Measurements from ENCODE around the gene ZNF385D. TPM values are rescaled to one million over a fixed set of nuclear protein-coding genes. Genes with fewer than 3 reads are reported as not detected.

ZNF385D gene
- total RNA-seq, 4 donors from 2014 or later = 4.2 to 11.2 (median 6.9) TPM

- no peak for TF ChIP-seq CTCF (IDR thresholded peaks at IDR 0.05; ENCODE audit: low read depth)
Observed at GRCh38 chr3:21734746-21735145, 16.3 kb downstream of the ZNF385D start.

GRCh38 chr3:21729888-21730459 lies 21.0 kb downstream of the ZNF385D start:
- no peak for TF ChIP-seq CTCF (IDR thresholded peaks at IDR 0.05; ENCODE audit: low read depth)

DNA sequence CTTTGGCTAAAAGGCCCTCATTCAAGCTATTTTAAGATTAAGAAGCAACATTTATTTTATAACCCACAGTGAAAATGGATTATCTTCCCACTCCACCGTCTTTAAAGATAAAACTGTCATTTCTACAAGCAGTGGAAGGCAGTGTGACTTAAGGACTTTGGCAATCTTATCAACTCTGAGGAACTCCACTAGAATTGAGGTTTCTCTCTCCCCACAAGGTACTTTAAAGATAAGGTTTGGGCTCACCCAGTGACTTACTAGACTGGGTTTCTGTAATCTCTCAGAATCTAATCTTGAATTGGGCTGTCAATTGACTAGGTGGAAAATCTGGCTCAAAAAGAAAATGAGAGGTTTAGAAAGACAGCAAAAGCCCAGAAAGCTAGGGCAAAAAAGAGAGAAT lies 21.7 kb downstream of the ZNF385D start:
- TF ChIP-seq CTCF (IDR thresholded peaks at IDR 0.05; ENCODE audit: low read depth) = no peak

GRCh38 chr3:21722768-21723167 lies 28.2 kb downstream of the ZNF385D start:
- no peak for TF ChIP-seq CTCF (IDR thresholded peaks at IDR 0.05; ENCODE audit: low read depth)

DNA sequence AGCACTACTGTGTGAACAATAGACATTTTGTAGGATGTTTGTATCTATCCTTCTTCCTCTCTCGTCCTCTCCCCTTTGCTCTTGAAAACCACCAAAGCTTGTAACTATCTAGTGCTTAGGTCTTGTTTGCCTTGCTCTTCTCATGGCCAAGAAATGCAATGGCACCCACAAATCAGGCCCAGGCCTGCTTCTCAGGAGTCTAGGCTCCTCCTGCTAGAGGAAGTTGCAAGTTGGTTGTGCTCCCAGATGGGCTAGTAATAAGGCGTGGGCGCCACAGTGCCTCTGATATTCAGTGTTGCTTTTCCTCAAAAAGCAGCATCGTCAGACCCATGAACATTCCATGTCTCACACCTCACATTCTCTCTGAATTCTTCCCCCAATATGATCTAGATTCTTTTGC lies 28.7 kb downstream of the ZNF385D start:
- no peak for TF ChIP-seq CTCF (IDR thresholded peaks at IDR 0.05; ENCODE audit: low read depth)

DNA sequence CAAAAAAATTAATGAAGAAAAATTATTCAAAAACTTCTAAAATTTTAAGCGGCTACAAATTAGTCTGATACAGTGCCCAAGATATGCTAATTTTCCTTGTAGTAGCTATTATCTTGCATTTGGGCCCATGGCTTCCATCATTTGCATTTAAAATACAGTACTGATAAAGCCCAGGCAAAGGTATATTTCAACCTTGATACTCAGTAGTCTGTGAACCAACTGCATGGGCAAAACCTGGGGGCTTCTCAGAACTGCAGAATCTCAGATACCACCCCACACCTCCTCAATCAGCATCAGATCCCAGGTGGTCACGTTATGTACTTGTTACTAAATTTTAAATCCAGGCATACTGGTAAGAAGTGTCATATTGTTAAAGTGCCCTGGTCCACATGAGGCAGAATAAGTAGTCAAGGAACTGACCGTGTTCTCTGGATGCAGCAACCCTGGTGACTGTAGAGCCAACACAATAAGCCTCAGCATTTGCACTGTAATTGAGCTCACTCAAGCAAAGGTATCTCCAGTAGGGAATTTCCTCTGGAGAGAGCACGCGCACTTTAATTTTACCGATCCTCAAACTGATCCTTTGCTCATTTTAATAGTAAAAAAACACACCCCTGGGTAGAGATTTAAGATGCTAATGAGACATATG lies 31.9 kb downstream of the ZNF385D start:
- TF ChIP-seq CTCF (IDR thresholded peaks at IDR 0.05; ENCODE audit: low read depth) = no peak

GRCh38 chr3:21718161-21718765 lies 32.7 kb downstream of the ZNF385D start:
- no peak for TF ChIP-seq CTCF (IDR thresholded peaks at IDR 0.05; ENCODE audit: low read depth)
